ENCODE results near the gene FOXL2.

DNA sequence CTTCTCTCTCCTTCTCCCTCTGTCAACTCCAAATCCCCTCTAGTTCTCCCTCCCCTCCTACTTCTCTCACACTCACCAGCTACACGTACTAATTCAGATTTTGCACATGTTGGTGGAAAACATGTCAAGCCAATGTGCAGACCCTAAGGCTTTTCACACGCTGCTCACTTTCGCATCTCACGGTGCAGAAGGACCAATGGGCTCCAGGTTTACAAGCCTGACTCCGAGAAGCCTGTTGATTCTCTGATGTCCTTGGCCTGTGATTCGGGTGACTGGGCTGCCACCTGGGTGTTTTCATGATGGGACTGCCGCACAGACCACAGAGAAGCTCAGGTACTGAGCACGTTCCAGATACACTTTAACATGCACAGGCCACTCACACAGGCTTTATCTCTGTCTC is 3.8 kb upstream of the FOXL2 start:
- no peak for TF ChIP-seq ISL1 (CRISPR knock-in tag; IDR thresholded peaks at IDR 0.05)
- no peak for TF ChIP-seq ZFP3 (CRISPR knock-in tag; IDR thresholded peaks at IDR 0.05)
- no peak for TF ChIP-seq BACH2 (CRISPR knock-in tag; IDR thresholded peaks at IDR 0.05; ENCODE audit: borderline replicate concordance)
- TF ChIP-seq OSR1 (CRISPR knock-in tag; IDR thresholded peaks at IDR 0.05), result no peak
- TF ChIP-seq RARB (CRISPR knock-in tag; IDR thresholded peaks at IDR 0.05), result no peak
- TF ChIP-seq PPARA (CRISPR knock-in tag; IDR thresholded peaks at IDR 0.05; ENCODE audit: borderline replicate concordance), result no peak
- no peak for TF ChIP-seq CSDC2 (CRISPR knock-in tag; IDR thresholded peaks at IDR 0.05)
